Measurements from ENCODE around the gene FAM83E.

FAM83E gene

GRCh38 chr19:48627865-48628314 is 13.0 kb upstream of the FAM83E start:
- no peak for DNase-seq

GRCh38 chr19:48627201-48627864 is 12.5 kb upstream of the FAM83E start:
- no peak for DNase-seq

DNA sequence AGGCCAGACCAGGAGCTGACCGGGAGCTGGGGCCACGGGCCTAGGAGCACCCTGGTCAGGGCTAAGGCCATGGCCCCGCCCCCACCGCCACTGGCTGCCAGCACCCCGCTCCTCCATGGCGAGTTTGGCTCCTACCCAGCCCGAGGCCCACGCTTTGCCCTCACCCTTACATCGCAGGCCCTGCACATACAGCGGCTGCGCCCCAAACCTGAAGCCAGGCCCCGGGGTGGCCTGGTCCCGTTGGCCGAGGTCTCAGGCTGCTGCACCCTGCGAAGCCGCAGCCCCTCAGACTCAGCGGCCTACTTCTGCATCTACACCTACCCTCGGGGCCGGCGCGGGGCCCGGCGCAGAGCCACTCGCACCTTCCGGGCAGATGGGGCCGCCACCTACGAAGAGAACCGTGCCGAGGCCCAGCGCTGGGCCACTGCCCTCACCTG is 11.0 kb upstream of the FAM83E start:
- no peak for DNase-seq

DNA sequence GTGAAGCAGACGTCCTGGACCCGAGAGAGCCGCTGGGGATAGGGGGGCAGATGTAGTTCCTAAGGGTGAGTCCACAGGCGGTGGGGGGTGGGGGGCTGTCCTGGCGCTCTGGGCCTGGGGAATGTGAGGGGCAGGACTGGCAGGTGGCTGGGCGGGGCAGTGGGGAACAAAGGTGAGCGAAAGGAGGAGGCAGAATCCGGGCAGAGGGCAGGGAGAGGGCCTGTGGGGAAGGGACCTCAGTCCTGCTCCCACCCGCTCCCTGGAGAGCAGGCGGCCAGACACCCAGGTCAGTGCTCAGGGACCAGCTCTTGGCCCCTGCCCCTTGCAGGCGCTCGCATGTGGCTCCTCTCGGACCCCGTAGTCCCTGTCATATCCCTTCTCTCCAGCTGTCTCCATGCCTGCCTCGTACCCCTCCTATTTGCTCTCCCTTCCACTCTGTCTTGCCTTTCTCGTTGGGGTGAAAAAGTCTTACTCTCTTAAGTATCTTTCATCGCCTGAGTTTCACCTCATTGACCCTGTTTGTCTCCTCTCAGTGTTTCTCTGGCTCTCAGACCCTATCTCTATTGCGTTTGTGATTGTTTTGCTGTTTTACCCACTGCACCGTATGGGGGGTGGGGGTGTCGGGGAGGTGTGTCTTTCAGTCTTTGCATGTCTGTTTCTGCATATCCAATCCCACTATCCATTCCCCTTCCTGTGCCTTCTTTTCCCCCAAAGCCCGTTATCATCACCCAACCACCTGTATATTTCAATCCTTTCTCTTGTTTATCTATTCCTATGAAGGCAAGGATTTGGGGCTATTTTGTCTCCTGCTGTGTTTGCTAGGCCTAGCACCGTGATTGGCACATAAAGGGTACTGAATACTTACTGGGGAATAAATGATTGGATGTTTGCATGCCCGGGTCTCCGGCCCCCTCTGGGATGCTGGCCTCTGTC is 10.2 kb upstream of the FAM83E start:
- DNase-seq, result no peak

DNA sequence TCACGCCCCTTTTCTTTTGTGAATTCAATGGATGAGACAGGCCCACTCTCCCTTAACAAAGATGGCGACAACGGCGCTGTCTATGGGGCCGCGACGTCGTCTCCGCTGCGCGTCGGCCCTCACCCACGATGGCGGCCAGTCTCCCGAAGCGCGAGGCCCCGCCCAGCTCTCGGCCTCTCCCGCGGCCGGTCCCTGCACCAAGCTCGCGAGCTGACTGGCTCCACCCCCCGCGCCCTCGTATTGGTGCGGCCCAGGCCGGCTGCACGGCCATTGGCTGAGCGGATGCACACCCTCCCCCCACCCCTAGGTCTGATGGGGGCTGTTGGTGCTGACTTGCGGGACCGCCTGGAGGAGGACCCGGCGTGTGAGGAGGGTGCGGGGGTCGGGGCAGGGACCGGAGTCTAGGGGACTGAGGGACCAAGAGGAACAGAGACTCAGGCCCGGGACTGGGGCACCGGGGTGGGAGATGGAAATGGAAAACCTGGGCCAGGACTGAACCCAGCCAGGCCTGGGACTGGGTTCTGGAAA is 9.3 kb upstream of the FAM83E start:
- DNase-seq, result peak; percentile 96

DNA sequence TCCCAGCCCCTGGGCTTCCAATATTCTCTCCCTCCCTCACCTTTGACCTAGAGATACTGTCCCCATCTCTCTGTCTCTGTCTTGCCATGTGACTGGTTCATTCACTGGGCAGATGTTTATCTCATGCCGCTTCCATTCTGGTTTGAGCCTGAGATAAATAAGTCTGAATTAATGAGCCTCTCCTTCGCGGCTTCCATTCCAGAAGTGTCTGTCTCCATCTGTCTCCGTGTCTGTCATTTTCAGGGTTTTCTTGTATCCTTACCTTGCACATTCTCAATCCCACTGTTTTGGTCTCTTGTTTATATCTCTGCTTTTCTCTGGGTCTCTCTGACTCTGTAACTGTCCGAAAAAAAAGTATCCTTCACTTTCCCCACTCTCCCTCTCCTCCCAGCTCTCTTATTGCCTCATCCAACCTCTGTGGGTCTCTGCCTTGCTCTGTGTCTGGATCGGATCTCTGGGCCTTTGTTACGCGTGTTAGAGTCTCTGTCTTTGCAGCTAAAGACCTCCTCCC is 8.7 kb upstream of the FAM83E start:
- DNase-seq, result no peak

- no peak for DNase-seq
Observed at GRCh38 chr19:48619692-48620585, 5.1 kb upstream of the FAM83E start.

DNA sequence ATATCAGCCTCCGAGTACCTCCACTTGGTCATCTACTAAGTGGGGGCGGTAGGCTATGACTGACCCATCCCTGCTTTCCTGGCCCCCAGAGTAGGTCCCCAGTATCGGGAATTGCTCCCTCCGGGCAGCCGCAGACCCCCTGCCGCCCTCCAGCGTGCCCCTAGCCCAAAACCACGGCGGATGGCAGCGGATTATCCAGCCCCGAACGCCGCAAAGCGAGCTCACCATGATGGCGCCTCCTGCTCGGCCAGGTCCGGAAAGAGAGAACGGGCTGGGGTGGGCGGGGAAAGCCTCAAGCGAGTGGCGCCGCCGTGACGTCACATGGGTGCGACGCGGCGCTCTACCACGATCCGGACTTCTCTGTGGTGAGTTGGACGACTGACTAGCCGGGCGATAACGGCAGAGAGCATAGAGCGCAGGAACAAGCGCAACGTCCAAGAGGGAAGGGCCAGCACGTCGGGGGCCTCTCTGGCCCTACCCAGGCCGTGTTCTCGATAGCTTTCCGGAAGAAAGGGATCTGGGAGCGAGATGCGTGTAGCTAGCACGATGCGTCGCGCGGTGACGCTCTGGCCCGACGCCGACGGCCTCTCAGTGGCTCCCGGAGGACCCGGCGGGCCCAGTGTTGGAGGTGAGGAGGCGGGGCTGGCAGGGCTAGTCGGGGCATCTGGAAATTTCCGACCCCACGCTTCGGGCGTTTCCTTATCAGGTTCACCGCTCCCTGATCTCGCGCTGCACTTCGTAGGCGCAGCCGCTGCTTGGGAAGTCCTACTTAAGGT is 4.2 kb upstream of the FAM83E start, which contains the start of the genes RPL18 and SPHK2:
TSS of gene RPL18 (minus strand) at position 263 of the 776 bp plus-strand sequence. CDS start at position 228, 35 bp downstream.
TSS of gene SPHK2 (plus strand) at position 591 of the 776 bp plus-strand sequence. CDS start 1,009 bp downstream, outside the sequence.
- DNase-seq, result peak; percentile 94

DNA sequence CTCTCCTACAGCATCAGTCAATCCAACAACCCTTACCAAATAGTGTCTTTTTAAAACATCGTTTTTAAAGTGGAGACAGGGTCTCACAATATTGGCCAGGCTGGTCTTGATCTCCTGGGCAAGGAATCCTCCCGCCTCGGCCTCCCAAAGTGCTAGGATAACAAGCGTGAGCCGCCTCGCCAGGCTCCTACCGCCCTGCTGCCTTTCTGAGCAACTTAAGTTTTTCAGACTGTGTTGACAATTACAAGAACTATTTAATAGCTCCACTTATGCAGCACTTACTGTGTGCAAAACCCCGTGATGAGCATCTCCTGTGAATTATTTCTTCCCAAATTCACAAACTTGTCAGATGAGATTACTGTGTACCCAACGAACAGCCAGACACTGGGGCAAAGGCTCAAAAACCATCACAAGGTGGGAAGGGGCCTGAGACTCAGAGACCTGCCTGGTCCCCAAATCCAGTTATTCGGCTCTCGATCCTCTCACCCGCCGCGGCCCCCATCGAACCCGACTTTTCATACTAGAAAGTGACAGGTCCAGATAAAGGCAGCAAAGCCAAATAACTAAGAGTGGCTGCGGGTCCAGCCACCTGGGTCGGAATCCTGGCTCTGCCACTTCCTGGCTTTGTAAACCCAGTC is 3.5 kb upstream of the FAM83E start:
- DNase-seq, result no peak

GRCh38 chr19:48617146-48617937 is 2.5 kb upstream of the FAM83E start:
- no peak for DNase-seq

DNA sequence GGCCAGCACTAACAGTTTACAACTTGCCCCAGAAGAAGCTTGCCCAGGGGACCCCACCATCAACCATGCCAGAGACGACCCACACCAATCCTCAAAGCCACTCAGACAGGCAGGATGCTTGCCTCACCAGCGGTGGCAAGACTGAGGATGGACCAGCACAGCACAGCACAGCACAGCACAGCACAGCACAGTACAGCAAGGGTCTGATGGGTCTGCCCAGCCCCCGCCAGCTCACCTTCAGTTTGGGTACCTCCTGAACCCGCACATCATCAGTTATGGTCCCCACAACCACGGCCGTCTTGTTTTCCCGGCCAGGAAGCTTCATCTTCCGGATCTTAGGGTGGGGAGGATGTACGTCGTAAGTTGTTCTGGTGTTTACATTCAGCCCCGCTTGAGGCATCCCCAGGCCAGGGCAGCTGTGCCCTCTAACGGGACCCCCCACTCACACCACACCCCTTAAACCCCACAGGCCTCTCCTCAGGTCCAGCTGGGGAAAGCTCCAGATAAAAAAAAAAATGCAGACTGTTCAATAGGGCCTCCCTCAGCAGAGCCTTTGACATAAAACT is 1.7 kb upstream of the FAM83E start:
- no peak for DNase-seq

DNA sequence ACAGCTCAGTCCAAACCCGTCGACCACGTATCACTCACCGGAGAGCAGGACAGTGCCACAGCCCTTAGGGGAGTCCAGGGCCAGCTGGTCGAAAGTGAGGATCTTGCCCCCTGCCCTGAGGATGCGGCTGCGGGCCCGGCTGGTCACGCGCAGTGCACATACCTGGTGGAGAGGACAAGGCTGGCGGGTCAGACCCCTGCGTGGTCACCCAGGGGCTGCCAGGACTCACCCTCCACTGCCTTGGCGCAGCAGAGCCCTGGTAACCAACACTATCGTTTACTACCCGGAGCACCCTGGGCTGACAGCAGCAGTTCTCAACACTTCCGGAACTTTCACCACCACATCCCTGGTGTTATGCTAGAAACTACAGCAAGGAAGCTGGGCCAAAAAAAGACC is 1.2 kb upstream of the FAM83E start:
- DNase-seq, result no peak

DNA sequence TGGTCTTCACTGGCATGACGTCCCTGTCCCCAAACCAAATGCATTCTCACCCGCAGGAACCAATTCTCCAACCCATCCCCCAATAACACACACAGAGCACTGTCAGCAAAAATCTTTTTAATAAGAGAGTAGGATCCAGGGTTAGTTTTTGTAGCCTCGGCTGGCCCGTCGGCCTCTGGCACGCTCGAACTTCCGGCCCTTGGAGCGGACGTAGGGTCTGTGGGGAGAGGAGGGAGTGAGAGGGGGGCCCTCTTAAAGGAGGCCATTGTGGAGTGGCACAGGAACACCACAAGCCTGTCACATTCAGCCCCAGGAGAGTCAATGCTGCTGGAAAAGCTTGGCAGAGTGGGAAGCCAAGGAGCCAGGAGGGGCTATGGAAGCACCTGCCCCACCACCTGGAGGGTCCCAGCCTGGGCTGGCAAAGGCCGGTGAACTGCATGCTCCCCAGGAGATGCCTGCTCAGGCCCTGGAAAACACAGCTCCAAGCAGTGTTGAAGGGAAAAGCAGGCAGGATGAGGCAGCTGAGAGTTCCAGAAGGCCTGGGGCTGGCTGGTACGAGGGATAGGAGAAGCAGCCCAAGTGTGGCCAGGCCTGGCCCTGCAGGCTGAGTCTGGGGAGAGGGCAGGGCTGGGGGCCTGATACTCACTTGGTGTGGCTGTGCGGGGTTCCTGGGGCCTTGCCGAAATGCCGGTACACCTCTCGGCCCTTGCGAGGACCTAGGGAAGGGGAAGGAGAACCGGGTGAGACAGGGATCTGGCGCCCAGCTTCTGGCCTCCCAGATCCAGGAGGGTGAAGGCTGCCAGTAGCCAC is 560 bp upstream of the FAM83E start:
- DNase-seq, result no peak

DNA sequence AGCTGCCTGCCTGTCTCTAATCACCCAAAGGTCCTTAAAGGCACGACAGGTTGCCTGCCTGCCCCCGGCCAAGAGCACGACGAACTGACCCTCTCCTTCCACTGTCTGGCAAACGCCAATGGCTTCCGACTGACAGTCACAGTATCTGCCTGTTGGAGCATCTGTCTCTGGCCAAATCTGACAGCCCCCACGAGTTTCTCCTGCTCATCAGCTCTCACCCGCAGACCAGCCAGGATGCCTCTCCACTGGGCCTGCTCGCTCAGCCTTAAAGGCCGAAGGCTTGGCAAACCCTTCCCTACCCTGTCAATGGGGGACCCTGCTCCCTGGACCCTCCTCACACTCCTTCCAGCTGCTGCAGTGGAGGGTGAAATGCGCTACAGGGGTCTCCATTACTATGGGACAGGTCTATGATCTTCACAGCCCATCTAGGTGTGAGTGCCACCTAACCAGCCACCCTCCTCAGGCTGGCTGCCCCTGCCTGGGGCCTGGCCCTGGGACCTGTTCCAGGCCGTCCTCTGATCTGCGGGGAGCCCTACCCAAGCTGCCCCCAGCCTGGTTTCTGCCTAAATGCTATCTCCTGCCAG is 932 bp downstream of the FAM83E start:
- DNase-seq, result no peak

DNA sequence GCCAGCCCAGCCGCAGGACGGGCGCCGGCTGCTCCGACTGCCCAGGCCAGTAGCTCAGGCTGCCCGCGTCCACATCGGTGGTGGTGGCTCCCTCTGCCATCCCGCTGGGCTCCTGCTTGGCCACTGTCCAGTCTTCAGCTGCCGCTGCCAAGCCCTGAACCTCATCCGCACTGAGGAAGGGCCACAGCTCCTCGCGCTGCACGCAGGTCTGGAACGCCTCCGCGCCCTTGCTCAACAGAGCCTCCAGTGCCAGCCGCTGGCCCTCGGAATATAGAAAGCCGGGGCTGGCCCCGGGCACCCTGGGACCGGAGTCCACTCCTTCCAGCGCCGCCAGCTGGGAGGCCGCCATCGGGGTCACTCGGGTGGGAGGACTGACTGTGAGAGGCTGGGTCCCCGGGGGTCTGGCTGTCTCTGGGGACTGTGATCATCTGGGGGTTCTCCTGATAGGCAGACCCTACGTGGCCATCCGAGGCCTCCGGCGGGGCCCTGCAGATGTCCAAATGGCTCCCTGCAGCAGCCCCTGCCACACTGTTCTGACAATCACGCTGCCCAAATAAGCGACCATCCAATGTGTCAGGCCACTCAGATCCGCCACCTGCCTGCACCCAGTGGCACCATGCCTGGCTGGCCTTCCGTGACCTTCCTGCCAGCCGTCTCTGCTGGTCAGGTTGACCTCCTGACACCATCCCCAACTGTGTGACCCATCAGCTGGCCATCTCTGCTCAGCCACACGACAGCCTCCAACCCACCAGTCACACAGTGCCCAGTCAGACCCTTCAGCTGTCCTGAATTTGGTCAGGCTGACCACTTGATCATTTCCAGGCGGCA is 1.6 kb downstream of the FAM83E start:
- no peak for DNase-seq

DNA sequence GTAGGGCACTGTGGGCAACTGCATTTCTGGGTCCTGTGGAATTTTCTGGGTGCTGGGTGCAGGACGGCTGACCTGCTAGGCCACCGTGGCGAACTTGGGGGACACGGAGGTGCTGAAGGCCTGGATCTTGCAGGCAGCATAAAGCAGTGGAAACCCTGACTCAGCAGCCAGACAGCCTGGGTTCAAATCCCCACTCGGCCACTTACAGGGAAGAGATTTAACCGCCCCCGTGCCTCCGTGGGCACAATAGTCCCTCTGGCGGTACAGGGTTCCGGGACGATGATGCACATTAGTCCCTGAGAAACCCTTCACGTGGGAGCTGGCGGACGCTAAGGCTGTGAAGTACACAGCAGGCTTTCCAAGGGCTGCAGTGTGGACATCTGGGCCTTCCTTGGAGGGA is 3.0 kb downstream of the FAM83E start:
- DNase-seq, result no peak

DNA sequence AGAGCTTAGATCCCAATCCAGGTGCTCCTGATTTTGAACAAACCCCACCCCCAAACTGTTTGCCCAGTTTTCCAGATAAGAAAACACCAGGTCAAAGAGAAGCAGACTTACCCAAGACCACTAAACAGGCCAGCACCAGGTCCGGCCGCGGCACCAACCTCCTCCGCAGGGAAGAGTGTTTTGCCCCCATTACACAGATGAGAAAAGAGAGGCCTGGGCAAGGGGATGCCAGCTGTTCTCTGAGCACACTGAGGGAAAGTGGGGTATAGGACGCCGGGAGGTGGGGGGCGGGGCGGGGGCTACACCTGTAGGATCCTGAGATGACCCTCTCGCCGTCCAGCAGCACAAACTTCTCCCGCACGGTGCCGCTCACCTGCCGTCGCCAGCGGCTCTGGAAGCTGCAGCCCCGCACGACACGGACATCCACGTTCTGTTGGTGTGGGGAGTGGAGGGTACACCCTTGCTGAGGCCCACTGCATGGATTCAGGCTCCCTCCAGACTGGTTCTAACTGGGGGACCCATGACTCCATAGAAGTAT is 5.2 kb downstream of the FAM83E start:
- DNase-seq, result no peak
